Lower lobe of right lung (tissue), 2 donors: ENCODE results near the gene THTPA. TPM values are rescaled to one million over a fixed set of nuclear protein-coding genes. Genes with fewer than 3 reads are reported as not detected.

ENCODE experiments used
- ATAC-seq, 2 donors: fragments of 200-7000 bp; cut with Tn5 transposase; one replicate each; pipeline ENCODE4 v1.9.1; 2020 to 2022; ENCODE audit warnings: mild to moderate bottlenecking in 2 of 2, moderate library complexity in 2 of 2
- DNase-seq: peaks from one replicate; pipeline ENCODE4 v3.0.0-alpha.2; 2020
- H3K27ac ChIP-seq: fragments of 200-600 bp; one replicate; pipeline ENCODE4 v1.8.0; 2022
- H3K27me3 ChIP-seq: fragments of 200-600 bp; one replicate; pipeline ENCODE4 v1.8.0; 2022; ENCODE audit warnings: low read depth
- H3K36me3 ChIP-seq: fragments of 200-600 bp; one replicate; pipeline ENCODE4 v1.8.0; 2022; ENCODE audit warnings: mild to moderate bottlenecking
- H3K4me1 ChIP-seq: fragments of 200-600 bp; one replicate; pipeline ENCODE4 v1.8.0; 2022
- H3K4me3 ChIP-seq: fragments of 200-600 bp; one replicate; pipeline ENCODE4 v1.8.0; 2022; ENCODE audit warnings: mild to moderate bottlenecking
- H3K9me3 ChIP-seq: fragments of 200-600 bp; one replicate; pipeline ENCODE4 v1.8.0; 2022
- intact Hi-C: fragments of 100-400 bp; cut with DNase I; formaldehyde crosslinking; loops from one replicate; pipeline ENCODE4 v1.11.0; 2022
- total RNA-seq: library from RNA; stranded (reverse); fragmentation: NEBNext Ultra II Directional; extraction: Animal tissue kit (Norgen Biotek cat#: 25700); gene quantifications from one replicate; pipeline ENCODE4 v1.2.1, GENCODE V29; 2021
- TF ChIP-seq, protein P1 (sequence below): fragments of 200-600 bp; IDR thresholded peaks from one replicate; pipeline ENCODE4 v1.8.0; 2022; ENCODE audit warnings: antibody characterized with exemption, mild to moderate bottlenecking
- donor health status: DM: no; HTN: yes; CAD: no; lungs with severe emphysema.

The THTPA gene
- total RNA-seq, 1 donor from 2014 or later = 19.1 TPM

- DNase-seq (no peak), ATAC-seq (peak; percentile 22 to 63)
- Histone ChIP-seq H3K27me3 (peaks cover 36% of the 10 kb centered on the region), H3K4me1 (peaks cover 35% of the 10 kb centered on the region), H3K9me3 (no peaks in the 10 kb centered on the region), H3K36me3 (no peaks in the 10 kb centered on the region), H3K27ac (peak overlapping the region; percentile 46), H3K4me3 (no peak overlapping the region)
- TF ChIP-seq, protein P1, sequence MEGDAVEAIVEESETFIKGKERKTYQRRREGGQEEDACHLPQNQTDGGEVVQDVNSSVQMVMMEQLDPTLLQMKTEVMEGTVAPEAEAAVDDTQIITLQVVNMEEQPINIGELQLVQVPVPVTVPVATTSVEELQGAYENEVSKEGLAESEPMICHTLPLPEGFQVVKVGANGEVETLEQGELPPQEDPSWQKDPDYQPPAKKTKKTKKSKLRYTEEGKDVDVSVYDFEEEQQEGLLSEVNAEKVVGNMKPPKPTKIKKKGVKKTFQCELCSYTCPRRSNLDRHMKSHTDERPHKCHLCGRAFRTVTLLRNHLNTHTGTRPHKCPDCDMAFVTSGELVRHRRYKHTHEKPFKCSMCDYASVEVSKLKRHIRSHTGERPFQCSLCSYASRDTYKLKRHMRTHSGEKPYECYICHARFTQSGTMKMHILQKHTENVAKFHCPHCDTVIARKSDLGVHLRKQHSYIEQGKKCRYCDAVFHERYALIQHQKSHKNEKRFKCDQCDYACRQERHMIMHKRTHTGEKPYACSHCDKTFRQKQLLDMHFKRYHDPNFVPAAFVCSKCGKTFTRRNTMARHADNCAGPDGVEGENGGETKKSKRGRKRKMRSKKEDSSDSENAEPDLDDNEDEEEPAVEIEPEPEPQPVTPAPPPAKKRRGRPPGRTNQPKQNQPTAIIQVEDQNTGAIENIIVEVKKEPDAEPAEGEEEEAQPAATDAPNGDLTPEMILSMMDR = no peak
- intact Hi-C loops = no loop called here
These were observed 16.8 kb downstream of the THTPA start for GRCh38 chr14:23572836-23573235.

DNA sequence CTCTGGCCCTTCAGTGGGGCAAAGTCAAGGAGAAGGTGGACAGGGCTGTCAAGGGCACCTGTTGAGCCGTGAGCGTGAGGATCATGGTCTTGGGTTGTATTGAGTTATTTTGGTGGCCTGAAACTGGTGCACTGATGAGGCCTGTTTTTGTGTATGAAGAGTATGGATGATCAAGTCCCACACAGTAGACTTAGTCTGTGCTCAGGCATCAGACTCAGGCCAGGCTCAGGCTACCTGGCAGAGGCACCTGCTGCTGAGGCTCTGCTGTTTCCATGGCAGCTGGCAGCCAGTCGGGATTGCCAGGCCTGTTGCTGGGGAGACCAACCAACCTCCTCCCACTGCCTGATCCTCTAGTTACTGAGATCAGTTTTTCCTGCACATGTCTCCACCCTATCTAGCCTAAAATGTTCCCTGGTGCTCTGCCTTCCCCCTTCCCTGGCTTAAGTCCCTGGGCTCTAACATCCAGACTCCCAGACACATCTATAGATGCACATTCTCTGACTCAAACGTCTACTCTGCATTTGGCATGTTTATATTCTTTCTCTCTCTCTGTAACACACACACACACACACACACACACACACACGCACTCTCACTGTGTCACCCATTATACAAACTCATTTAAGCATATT lies 17.4 kb downstream of the THTPA start:
- H3K27me3 ChIP-seq = peaks cover 40% of the 10 kb centered on the region
- no peaks in the 10 kb centered on the region for H3K36me3 ChIP-seq
- peaks cover 28% of the 10 kb centered on the region for H3K4me1 ChIP-seq
- H3K4me3 ChIP-seq = no peak overlapping the region
- TF ChIP-seq, protein P1 = no peak
- H3K9me3 ChIP-seq = no peaks in the 10 kb centered on the region
- no peak for ATAC-seq
- intact Hi-C loops = no loop called here
- H3K27ac ChIP-seq = no peak overlapping the region
- DNase-seq = no peak

GRCh38 chr14:23577004-23577681 lies 21.1 kb downstream of the THTPA start:
- H3K4me3 ChIP-seq = peak overlapping the region; percentile 36
- intact Hi-C loops = no loop called here
- peaks cover 45% of the 10 kb centered on the region for H3K27me3 ChIP-seq
- peaks cover 15% of the 10 kb centered on the region for H3K4me1 ChIP-seq
- ATAC-seq (peak; percentile 62 to 69), DNase-seq (no peak)
- TF ChIP-seq, protein P1 = no peak
- H3K9me3 ChIP-seq = no peaks in the 10 kb centered on the region
- no peaks in the 10 kb centered on the region for H3K36me3 ChIP-seq
- H3K27ac ChIP-seq = no peak overlapping the region

DNA sequence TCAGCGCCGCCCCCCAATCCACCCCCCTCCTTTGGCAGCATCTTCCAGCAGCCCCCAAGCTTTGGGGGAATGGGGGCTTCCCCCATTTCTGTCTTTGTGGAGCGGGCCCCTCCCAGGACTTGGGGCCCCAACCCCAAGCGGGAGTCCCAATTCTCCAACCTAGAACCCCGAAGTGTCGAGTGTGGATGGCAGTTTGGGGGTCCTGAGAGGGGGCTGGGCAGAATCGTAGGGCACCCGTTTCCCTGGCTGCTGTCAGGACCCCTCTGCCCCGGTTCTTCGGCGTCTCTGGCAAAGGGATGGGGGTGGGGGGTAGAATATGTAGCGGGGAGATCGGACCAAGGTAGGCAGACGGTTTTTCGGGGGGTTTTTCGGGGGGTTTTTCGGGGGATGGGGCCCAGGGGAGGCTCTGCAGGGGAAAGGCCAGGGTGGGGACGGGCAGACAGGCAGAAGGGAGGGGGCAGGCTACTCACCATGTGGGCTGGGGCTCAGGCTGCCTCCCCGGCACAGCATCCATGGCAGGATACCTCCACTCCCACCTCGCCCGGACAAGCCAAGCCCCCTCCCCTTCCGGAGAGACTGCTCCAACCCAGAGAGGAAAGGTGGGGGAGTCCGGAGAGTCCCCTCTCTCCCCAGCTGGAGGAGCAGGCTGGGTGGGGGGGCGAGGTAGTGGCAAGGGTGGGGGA lies 21.8 kb downstream of the THTPA start:
- H3K4me1 ChIP-seq = peaks cover 15% of the 10 kb centered on the region
- DNase-seq (no peak), ATAC-seq (no peak)
- H3K36me3 ChIP-seq = no peaks in the 10 kb centered on the region
- H3K4me3 ChIP-seq = peak overlapping the region; percentile 36
- peaks cover 45% of the 10 kb centered on the region for H3K27me3 ChIP-seq
- intact Hi-C loops = no loop called here
- H3K27ac ChIP-seq = no peak overlapping the region
- TF ChIP-seq, protein P1 = no peak
- H3K9me3 ChIP-seq = no peaks in the 10 kb centered on the region

DNA sequence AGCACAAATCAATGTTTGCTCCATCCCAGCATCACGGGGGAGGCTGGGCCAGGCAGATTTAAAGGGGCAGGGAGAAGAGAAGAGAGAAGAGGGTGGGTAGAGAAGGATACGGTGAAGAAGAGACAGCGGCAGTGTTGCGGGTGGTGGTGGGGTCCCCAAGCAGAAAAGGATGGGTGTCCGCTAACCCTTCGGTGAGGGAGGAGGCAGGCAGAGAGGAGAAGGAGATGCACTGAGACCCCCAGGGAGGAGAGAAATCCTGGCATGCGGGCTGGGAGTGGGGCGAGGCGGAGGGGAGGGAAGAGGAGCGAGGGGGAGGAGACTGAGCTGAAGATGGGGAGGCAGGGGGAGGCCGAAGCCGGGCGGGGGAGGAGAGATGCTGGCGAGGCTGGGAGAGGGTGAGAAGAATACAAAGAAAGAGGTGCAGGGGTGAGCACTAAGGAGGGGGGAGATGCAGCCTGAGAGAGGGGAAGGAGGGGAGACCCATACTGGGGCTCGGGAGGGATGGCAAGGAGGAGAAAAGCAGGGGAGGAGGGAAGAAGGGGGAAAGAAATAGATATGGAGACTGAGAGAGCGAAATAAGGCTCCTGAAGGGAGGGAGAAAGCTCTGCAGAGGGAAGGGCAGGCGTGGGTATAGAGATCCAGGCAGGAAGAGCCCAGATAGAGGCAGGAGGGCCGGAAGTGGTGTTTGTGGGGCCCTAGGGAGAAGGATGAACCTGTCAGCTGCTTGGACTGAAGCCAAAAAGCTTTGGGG lies 22.7 kb downstream of the THTPA start, which contains the start of gene JPH4:
Gene JPH4 (minus strand): TSS at position 231 of the 751 bp plus-strand sequence. CDS start 1,337 bp downstream, outside the sequence.
- H3K4me3 ChIP-seq = no peak within 1 kb of the TSS
- TF ChIP-seq, protein P1 = no peak
- no peak within 1 kb of the TSS for H3K27ac ChIP-seq
- peaks cover 15% of the 10 kb centered on the region for H3K4me1 ChIP-seq
- intact Hi-C loops = no loop called here
- H3K9me3 ChIP-seq = no peaks in the 10 kb centered on the region
- peaks cover 45% of the 10 kb centered on the region for H3K27me3 ChIP-seq
- H3K36me3 ChIP-seq = no peaks in the 10 kb centered on the region
- no peak for DNase-seq
- ATAC-seq = no peak
